ENCODE results near the gene SAP130. TPM values are rescaled to one million over a fixed set of nuclear protein-coding genes. Genes with fewer than 3 reads are reported as not detected.

The SAP130 gene
- 34.4 TPM for polyA plus RNA-seq (2013, experiment 1 of 2)
- 30.5 TPM for polyA plus RNA-seq (2013, experiment 2 of 2)

DNA sequence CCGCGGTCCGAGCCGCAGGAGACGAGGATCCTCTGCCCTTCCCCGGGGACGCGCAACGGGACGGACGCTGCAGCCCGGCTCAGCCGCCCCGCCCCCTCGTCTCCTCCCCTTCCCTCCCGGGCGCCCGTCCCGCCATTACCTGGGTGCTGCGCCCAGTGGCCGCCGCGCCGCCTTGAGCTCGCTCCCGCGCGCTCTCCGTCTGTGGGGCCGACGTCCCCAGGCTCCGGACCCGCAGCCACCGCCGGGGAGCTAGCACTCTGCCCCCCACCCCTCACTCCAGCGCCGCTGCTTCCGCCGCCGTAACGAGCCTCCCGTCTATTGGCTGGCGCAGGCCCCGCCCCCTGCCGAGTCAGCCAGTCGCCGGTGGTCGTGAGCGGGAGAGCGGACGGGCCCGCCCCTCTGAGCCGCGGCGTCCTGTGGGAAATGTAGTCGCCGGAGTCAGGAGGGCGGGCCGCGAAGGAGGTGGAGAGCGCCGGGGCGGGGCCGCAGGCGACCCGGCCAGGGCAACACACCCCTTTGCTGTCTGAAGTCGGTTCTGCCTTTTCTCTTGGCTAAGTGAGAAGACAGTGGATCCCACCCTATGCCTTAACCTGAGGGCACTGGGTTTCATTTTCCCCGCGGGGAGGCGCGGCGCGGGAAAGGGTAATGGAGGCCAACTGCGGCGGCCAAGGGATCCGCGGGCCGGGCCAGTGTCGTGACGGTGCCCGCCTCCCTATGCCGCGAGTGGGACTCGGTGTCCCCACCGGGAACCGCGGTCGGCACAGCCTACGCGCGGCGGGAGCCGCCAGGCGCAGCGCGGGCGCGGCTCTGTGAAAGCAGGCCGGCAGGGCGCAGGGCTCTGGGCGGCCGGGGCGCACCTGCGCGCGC is at the start of gene SAP130:
Gene SAP130 (minus strand): TSS at position 259 of the 867 bp plus-strand sequence. CDS start 1,767 bp downstream, outside the sequence.
- H3K9me3 ChIP-seq (ENCODE audit: control insufficient read depth, low read length) = peaks cover 16% of the 10 kb centered on the region
- H3K27ac ChIP-seq (ENCODE audit: low read depth, low read length, severe bottlenecking) = peak within 1 kb of the TSS; percentile 92
- WGBS, 2 experiments (ENCODE audit: insufficient coverage in 2 of 2) = 0 to 1% methylated on average over 79 to 85 of the region's 106 CpGs
- peak within 1 kb of the TSS; percentile 84 for H3K4me3 ChIP-seq (ENCODE audit: extremely low read depth, insufficient read depth, low read length, poor library complexity, severe bottlenecking)
- H3K36me3 ChIP-seq (ENCODE audit: control insufficient read depth, insufficient read depth, low read length) = peaks cover 14% of the 10 kb centered on the region
- no peaks in the 10 kb centered on the region for H3K4me1 ChIP-seq (ENCODE audit: control insufficient read depth, insufficient read depth, low read length, poor library complexity, severe bottlenecking)

DNA sequence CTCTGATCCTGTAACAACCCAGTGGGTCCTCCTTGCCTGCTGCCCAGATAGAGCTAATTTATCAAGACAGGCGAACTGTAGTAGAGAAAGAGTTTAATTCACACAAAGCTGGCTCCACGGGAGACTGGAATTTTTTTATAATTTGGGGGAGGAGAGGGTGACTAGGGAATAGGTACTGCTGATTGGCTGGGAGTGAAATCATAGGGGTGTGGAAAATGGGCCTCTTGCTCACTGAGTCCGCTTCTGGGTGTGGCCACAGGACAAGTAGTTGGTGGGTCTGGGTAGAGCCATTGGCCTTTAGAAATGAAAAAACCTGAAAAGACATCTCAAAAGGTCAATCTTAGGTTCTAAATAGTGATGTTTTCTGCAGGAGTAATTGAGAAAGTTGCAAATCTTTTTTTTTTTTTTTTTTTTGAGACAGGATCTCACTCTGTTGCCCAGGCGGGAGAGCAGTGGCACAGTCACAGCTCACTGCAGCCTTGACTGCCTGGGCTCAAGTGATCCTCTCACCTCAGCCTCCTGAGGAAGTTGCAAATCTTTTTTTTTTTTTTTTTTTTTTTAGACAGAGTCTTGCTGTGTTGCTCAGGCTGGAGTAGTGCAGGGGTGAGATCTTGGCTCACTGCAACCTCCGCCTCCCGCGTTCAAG is 48.7 kb upstream of the SAP130 start:
- H3K4me3 ChIP-seq (ENCODE audit: extremely low read depth, insufficient read depth, low read length, poor library complexity, severe bottlenecking) = no peak overlapping the region
- H3K4me1 ChIP-seq (ENCODE audit: control insufficient read depth, insufficient read depth, low read length, poor library complexity, severe bottlenecking) = no peaks in the 10 kb centered on the region
- H3K36me3 ChIP-seq (ENCODE audit: control insufficient read depth, insufficient read depth, low read length) = no peaks in the 10 kb centered on the region
- H3K27ac ChIP-seq (ENCODE audit: low read depth, low read length, severe bottlenecking) = no peak overlapping the region
- no peaks in the 10 kb centered on the region for H3K9me3 ChIP-seq (ENCODE audit: control insufficient read depth, low read length)
- WGBS, 2 experiments (ENCODE audit: insufficient coverage in 2 of 2) = 90 to 91% methylated on average over 3 to 6 of the region's 7 CpGs

DNA sequence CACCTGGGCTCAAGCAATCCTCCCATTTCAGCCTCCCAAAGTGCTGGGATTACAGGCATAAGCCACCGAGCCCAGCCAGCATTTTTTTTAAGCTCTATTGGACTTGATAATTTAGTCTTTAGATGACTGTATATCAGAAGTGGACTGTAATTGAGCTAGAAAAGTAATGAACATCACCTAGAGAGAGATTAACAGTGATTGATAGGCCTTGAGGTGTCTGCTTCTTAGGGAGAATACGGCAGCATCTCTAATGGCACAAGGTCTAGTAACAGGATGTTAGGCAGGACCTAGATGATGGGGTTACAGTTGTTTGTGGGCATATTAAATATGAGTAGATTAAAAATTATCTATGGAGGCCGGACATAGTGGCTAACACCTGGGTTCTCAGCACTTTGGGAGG is 45.4 kb upstream of the SAP130 start:
- 76 to 92% methylated on average over 2 to 3 of the region's 3 CpGs for WGBS, 2 experiments (ENCODE audit: insufficient coverage in 2 of 2)
- H3K36me3 ChIP-seq (ENCODE audit: control insufficient read depth, insufficient read depth, low read length) = no peaks in the 10 kb centered on the region
- no peak overlapping the region for H3K4me3 ChIP-seq (ENCODE audit: extremely low read depth, insufficient read depth, low read length, poor library complexity, severe bottlenecking)
- H3K4me1 ChIP-seq (ENCODE audit: control insufficient read depth, insufficient read depth, low read length, poor library complexity, severe bottlenecking) = no peaks in the 10 kb centered on the region
- H3K27ac ChIP-seq (ENCODE audit: low read depth, low read length, severe bottlenecking) = no peak overlapping the region
- no peaks in the 10 kb centered on the region for H3K9me3 ChIP-seq (ENCODE audit: control insufficient read depth, low read length)

DNA sequence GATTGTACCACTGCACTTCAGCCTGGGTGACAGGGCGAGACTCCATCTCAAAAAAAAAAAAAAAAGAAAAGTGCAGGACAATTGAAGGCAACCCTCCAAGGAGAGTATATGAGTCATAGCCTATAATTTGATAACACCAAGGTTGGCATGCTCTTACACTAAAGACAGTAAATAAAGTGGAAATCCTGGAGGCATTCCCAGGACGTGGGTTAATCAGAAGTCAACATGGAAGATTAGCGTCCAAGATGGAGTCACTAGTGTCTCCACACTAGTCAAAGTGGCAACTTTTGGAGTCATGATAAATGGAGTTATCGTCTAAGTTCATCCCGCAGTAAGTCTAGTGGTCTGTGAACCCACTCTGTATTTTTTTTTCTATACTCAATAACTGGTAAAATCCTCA is 41.9 kb upstream of the SAP130 start:
- Histone ChIP-seq H3K9me3 (ENCODE audit: control insufficient read depth, low read length) (no peaks in the 10 kb centered on the region), H3K4me1 (ENCODE audit: control insufficient read depth, insufficient read depth, low read length, poor library complexity, severe bottlenecking) (no peaks in the 10 kb centered on the region), H3K4me3 (ENCODE audit: extremely low read depth, insufficient read depth, low read length, poor library complexity, severe bottlenecking) (no peak overlapping the region), H3K27ac (ENCODE audit: low read depth, low read length, severe bottlenecking) (no peak overlapping the region), H3K36me3 (ENCODE audit: control insufficient read depth, insufficient read depth, low read length) (no peaks in the 10 kb centered on the region)
- WGBS, 2 experiments (ENCODE audit: insufficient coverage in 2 of 2) = 93% methylated on average over 2 of the region's 5 CpGs; no CpG with 5 or more reads in 1 of the 2 experiments

DNA sequence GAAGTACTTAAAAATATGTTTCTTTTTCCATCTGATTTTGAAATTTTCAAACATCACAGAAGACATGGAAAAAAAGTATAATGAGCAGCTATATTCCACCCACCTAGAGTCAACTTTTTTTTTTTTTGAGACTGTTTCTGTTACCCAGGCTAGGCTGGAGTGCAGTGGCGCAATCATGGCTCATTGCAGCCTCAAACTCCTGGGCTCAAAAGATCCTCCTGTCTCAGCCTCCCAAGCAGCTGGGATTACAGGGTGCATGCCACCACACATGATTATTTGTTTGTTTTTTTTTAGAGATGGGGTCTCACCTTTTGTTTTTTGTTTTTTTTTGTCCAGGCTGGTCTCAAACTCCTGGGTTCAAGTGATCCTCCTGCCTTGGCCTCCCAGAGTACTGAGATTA is 36.5 kb upstream of the SAP130 start:
- 78 to 100% methylated on average over 1 of the region's 1 CpG for WGBS, 2 experiments (ENCODE audit: insufficient coverage in 2 of 2)
- Histone ChIP-seq H3K4me1 (ENCODE audit: control insufficient read depth, insufficient read depth, low read length, poor library complexity, severe bottlenecking) (no peaks in the 10 kb centered on the region), H3K9me3 (ENCODE audit: control insufficient read depth, low read length) (no peaks in the 10 kb centered on the region), H3K27ac (ENCODE audit: low read depth, low read length, severe bottlenecking) (no peak overlapping the region), H3K36me3 (ENCODE audit: control insufficient read depth, insufficient read depth, low read length) (no peaks in the 10 kb centered on the region), H3K4me3 (ENCODE audit: extremely low read depth, insufficient read depth, low read length, poor library complexity, severe bottlenecking) (no peak overlapping the region)

DNA sequence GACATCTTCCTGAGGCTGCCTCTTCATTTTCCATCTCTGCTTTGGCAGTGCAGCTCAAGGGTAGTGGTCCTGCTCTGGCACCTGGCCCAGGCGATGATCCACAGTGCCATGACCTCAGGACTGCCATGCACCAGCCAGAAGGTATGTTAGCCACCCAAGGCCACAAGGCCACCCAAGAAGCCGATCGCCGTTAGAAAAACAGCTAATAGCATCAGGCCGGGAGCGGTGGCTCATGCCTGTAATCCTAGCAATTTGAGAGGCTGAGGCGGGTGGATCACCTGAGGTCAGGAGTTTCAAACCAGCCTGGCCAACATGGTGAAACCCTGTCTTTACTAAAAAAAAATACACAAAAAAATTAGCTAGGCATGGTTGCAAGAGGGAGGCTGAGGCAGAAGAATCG is 34.7 kb upstream of the SAP130 start:
- H3K4me3 ChIP-seq (ENCODE audit: extremely low read depth, insufficient read depth, low read length, poor library complexity, severe bottlenecking) = no peak overlapping the region
- 91 to 94% methylated on average over 8 of the region's 8 CpGs for WGBS, 2 experiments (ENCODE audit: insufficient coverage in 2 of 2)
- H3K27ac ChIP-seq (ENCODE audit: low read depth, low read length, severe bottlenecking) = no peak overlapping the region
- H3K4me1 ChIP-seq (ENCODE audit: control insufficient read depth, insufficient read depth, low read length, poor library complexity, severe bottlenecking) = no peaks in the 10 kb centered on the region
- no peaks in the 10 kb centered on the region for H3K36me3 ChIP-seq (ENCODE audit: control insufficient read depth, insufficient read depth, low read length)
- no peaks in the 10 kb centered on the region for H3K9me3 ChIP-seq (ENCODE audit: control insufficient read depth, low read length)

DNA sequence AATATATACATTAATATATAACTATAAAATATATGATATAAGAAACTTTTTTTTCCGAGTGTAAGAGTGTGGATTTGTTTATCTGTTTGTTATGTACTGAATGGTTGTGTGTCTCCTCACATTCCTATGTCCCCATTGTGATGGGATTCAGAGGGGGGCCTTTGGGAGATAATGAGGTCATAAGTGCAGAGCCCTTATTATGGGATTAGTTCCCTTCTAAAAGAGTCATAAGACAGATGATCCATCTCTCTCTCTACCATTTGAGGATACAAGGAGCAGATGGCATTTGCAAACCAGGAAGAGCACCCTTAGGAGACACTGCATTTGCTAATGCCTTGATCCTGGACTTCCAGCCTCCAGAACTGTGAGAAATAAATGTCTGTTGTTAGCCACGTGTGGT is 30.3 kb upstream of the SAP130 start:
- Histone ChIP-seq H3K4me1 (ENCODE audit: control insufficient read depth, insufficient read depth, low read length, poor library complexity, severe bottlenecking) (no peaks in the 10 kb centered on the region), H3K27ac (ENCODE audit: low read depth, low read length, severe bottlenecking) (no peak overlapping the region), H3K4me3 (ENCODE audit: extremely low read depth, insufficient read depth, low read length, poor library complexity, severe bottlenecking) (no peak overlapping the region), H3K9me3 (ENCODE audit: control insufficient read depth, low read length) (no peaks in the 10 kb centered on the region), H3K36me3 (ENCODE audit: control insufficient read depth, insufficient read depth, low read length) (no peaks in the 10 kb centered on the region)
- 67% methylated on average over 1 of the region's 2 CpGs; no CpG with 5 or more reads in 1 of the 2 experiments for WGBS, 2 experiments (ENCODE audit: insufficient coverage in 2 of 2)

DNA sequence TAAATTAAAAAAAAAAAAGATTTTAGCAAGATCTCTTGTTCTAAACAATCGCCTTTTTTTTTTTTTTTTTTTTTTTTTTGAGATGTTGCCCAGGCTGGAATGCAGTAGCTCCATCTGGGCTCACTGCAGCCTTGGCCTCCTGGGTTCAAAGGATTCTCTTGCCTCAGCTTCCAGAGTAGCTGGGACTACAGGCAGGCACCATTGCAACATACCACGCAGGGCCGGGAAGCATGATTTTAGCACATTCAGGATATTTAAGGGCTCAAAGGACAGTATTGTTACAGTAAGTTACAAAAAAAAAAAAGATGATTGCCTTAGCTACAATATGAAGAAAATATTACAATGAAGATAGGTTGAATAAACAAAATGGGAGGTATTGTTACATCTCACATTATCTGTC is 29.5 kb upstream of the SAP130 start:
- H3K9me3 ChIP-seq (ENCODE audit: control insufficient read depth, low read length) = no peaks in the 10 kb centered on the region
- WGBS, 2 experiments (ENCODE audit: insufficient coverage in 2 of 2) = 94 to 100% methylated on average over 1 to 2 of the region's 3 CpGs
- no peak overlapping the region for H3K27ac ChIP-seq (ENCODE audit: low read depth, low read length, severe bottlenecking)
- no peaks in the 10 kb centered on the region for H3K4me1 ChIP-seq (ENCODE audit: control insufficient read depth, insufficient read depth, low read length, poor library complexity, severe bottlenecking)
- H3K4me3 ChIP-seq (ENCODE audit: extremely low read depth, insufficient read depth, low read length, poor library complexity, severe bottlenecking) = no peak overlapping the region
- no peaks in the 10 kb centered on the region for H3K36me3 ChIP-seq (ENCODE audit: control insufficient read depth, insufficient read depth, low read length)

DNA sequence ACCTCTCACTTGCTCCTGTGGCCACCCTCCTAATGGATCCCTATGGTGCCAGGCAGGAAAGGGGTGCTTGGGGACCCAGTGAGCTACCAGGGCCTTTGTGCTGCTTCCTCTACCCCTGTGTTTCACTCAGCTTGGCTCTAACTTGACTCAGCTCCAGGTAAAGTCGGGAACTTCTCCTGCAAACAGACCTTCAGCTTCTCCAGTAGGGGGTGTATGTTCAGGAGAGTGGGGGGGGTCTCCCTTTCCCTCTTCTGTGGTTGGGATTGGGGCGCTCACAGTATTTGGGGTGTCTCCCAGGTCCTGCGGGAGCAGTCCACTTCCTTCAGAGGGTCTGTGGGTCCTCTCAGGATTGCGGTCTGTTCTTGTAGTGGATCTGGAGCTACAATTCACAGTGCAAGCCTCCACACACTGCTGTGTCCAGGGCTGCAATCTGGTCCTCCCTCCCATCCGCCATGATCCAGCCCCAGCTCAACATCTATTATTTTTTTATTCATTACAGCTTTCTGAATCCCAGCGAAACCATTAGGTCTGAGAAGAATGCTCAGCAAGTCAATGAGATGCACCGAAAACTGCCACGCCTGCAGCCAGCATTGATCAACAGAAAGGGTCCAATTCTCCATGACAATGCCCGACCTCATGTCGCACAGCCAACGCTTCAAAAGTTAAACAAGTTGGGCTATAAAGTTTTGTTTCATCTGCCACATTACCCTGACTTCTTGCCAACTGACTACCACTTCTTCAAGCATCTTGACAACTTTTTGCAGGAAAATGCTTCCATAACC is 26.4 kb upstream of the SAP130 start:
- no peaks in the 10 kb centered on the region for H3K36me3 ChIP-seq (ENCODE audit: control insufficient read depth, insufficient read depth, low read length)

DNA sequence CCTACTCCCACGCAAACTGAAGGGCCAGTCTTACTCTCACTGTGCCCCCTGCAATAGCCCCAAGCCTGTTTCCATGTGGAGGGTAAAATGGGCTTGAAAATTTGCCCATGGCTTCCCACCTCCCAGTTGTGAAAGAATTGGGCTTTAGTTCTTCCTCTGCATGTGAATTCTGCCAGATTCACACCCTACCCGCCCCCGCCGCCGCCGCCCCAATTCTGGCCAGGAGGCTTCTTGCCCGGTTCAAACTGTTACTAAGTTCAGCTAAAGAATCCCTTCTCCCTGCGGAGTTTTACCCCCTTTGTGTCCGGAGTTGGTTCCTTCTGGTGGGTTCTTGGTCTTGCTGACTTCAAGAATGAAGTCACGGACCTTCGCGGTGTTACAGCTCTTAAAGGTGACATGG is 25.5 kb upstream of the SAP130 start:
- 88 to 93% methylated on average over 6 to 7 of the region's 12 CpGs for WGBS, 2 experiments (ENCODE audit: insufficient coverage in 2 of 2)
- Histone ChIP-seq H3K9me3 (ENCODE audit: control insufficient read depth, low read length) (no peaks in the 10 kb centered on the region), H3K4me1 (ENCODE audit: control insufficient read depth, insufficient read depth, low read length, poor library complexity, severe bottlenecking) (no peaks in the 10 kb centered on the region), H3K36me3 (ENCODE audit: control insufficient read depth, insufficient read depth, low read length) (no peaks in the 10 kb centered on the region), H3K4me3 (ENCODE audit: extremely low read depth, insufficient read depth, low read length, poor library complexity, severe bottlenecking) (no peak overlapping the region), H3K27ac (ENCODE audit: low read depth, low read length, severe bottlenecking) (no peak overlapping the region)

More for the DNA sequence above, 26.4 kb upstream of the SAP130 start:
- WGBS, 2 experiments (ENCODE audit: insufficient coverage in 2 of 2) = 95 to 97% methylated on average over 7 of the region's 11 CpGs
- Histone ChIP-seq H3K27ac (ENCODE audit: low read depth, low read length, severe bottlenecking) (no peak overlapping the region), H3K4me3 (ENCODE audit: extremely low read depth, insufficient read depth, low read length, poor library complexity, severe bottlenecking) (no peak overlapping the region), H3K9me3 (ENCODE audit: control insufficient read depth, low read length) (no peaks in the 10 kb centered on the region), H3K4me1 (ENCODE audit: control insufficient read depth, insufficient read depth, low read length, poor library complexity, severe bottlenecking) (no peaks in the 10 kb centered on the region)

Measured in mesodermal cell (in vitro differentiated cells).